ENCODE data around the gene MAP3K6. TPM values are rescaled to one million over a fixed set of nuclear protein-coding genes. Genes with fewer than 3 reads are reported as not detected.

Gene MAP3K6
- total RNA-seq, 1 experiment from 2014 or later, result 13.5 TPM

GRCh38 chr1:27380766-27381733, 14.3 kb upstream of the MAP3K6 start:
- Mint-ChIP-seq H3K4me3 (ENCODE audit: unreplicated experiment) (no peak overlapping the region), H3K36me3 (ENCODE audit: insufficient read depth, unreplicated experiment) (no peaks in the 10 kb centered on the region), H3K27ac (ENCODE audit: low read depth, unreplicated experiment) (no peak overlapping the region), H3K4me1 (ENCODE audit: insufficient read depth, unreplicated experiment) (peaks cover 12% of the 10 kb centered on the region), H3K9me3 (ENCODE audit: unreplicated experiment) (no peaks in the 10 kb centered on the region), H3K27me3 (ENCODE audit: insufficient read depth, unreplicated experiment) (no peaks in the 10 kb centered on the region)
- ChIA-PET POLR2A (interaction anchor here (0.6 to 4.3 kb wide), 4 partner anchors 11 to 67 kb away, joined by 3 to 29 read pairs (median 4); partner anchors contain the start of gene MAP3K6), CTCF (interaction anchor here (0.6 to 12.0 kb wide), 8 partner anchors 11 to 279 kb away, joined by 3 to 225 read pairs (median 5); partner anchors contain the start of genes MAP3K6 and SYTL1)
- intact Hi-C loops (cut with micrococcal nuclease), result no loop called here
- BruUV-seq (replicated peaks), result no TSS peak
- no peak for DNase-seq (ENCODE audit: unreplicated experiment)
- no peak for TF ChIP-seq CTCF (IDR thresholded peaks at IDR 0.05; ENCODE audit: unreplicated experiment)

GRCh38 chr1:27380224-27380623, 13.5 kb upstream of the MAP3K6 start:
- Mint-ChIP-seq H3K27me3 (ENCODE audit: insufficient read depth, unreplicated experiment) (no peaks in the 10 kb centered on the region), H3K4me3 (ENCODE audit: unreplicated experiment) (no peak overlapping the region), H3K4me1 (ENCODE audit: insufficient read depth, unreplicated experiment) (peaks cover 12% of the 10 kb centered on the region), H3K27ac (ENCODE audit: low read depth, unreplicated experiment) (no peak overlapping the region), H3K9me3 (ENCODE audit: unreplicated experiment) (no peaks in the 10 kb centered on the region), H3K36me3 (ENCODE audit: insufficient read depth, unreplicated experiment) (no peaks in the 10 kb centered on the region)
- no peak for TF ChIP-seq CTCF (IDR thresholded peaks at IDR 0.05; ENCODE audit: unreplicated experiment)
- DNase-seq (ENCODE audit: unreplicated experiment), result no peak
- ChIA-PET POLR2A (interaction anchor here (0.7 to 1.2 kb wide), 3 partner anchors 12 to 80 kb away, joined by 3 read pairs; partner anchors contain the start of genes GPR3 and MAP3K6), CTCF (interaction anchor here (0.6 to 2.0 kb wide), 5 partner anchors 7 to 278 kb away, joined by 3 to 11 read pairs (median 4); partner anchors contain the start of gene MAP3K6)
- intact Hi-C loops (cut with micrococcal nuclease), result no loop called here
- BruUV-seq (replicated peaks), result no TSS peak

GRCh38 chr1:27379564-27380122, 12.9 kb upstream of the MAP3K6 start:
- Mint-ChIP-seq H3K9me3 (ENCODE audit: unreplicated experiment) (no peaks in the 10 kb centered on the region), H3K27me3 (ENCODE audit: insufficient read depth, unreplicated experiment) (no peaks in the 10 kb centered on the region), H3K4me3 (ENCODE audit: unreplicated experiment) (no peak overlapping the region), H3K27ac (ENCODE audit: low read depth, unreplicated experiment) (no peak overlapping the region), H3K4me1 (ENCODE audit: insufficient read depth, unreplicated experiment) (peaks cover 12% of the 10 kb centered on the region), H3K36me3 (ENCODE audit: insufficient read depth, unreplicated experiment) (no peaks in the 10 kb centered on the region)
- ChIA-PET CTCF (interaction anchor here (0.6 to 2.0 kb wide), 6 partner anchors 8 to 277 kb away, joined by 3 to 11 read pairs (median 4); partner anchors contain the start of gene MAP3K6), POLR2A (interaction anchor here (0.7 to 1.9 kb wide), 4 partner anchors 13 to 80 kb away, joined by 3 to 6 read pairs (median 3); partner anchors contain the start of genes GPR3, MAP3K6 and SYTL1)
- BruUV-seq (replicated peaks), result no TSS peak
- no peak for TF ChIP-seq CTCF (IDR thresholded peaks at IDR 0.05; ENCODE audit: unreplicated experiment)
- intact Hi-C loops (cut with micrococcal nuclease), result no loop called here
- DNase-seq (ENCODE audit: unreplicated experiment), result no peak

Measured in MCF 10A (cell line).